ENCODE data around the gene ZBTB7C.

ZBTB7C gene

GRCh38 chr18:48151421-48152065 is 257.6 kb downstream of the ZBTB7C start:
- no peak for DNase-seq (ENCODE audit: low read depth in 2 of 3, low spot score in 1 of 3)

GRCh38 chr18:48149020-48149685 is 260.0 kb downstream of the ZBTB7C start:
- no peak for DNase-seq (ENCODE audit: low read depth in 2 of 3, low spot score in 1 of 3)

- no peak for DNase-seq (ENCODE audit: low read depth in 2 of 3, low spot score in 1 of 3)
Measured at GRCh38 chr18:48142994-48143393, 266.2 kb downstream of the ZBTB7C start.

- no peak for DNase-seq (ENCODE audit: low read depth in 2 of 3, low spot score in 1 of 3)
Measured at GRCh38 chr18:48142353-48142752, 266.8 kb downstream of the ZBTB7C start.

- no peak for DNase-seq (ENCODE audit: low read depth in 2 of 3, low spot score in 1 of 3)
Measured at GRCh38 chr18:48140731-48141130, 268.5 kb downstream of the ZBTB7C start.

- DNase-seq (ENCODE audit: low read depth in 2 of 3, low spot score in 1 of 3) = no peak
Measured at GRCh38 chr18:48139431-48140347, 269.5 kb downstream of the ZBTB7C start.

GRCh38 chr18:48138660-48139430 is 270.3 kb downstream of the ZBTB7C start:
- DNase-seq (ENCODE audit: low read depth in 2 of 3, low spot score in 1 of 3) = no peak

GRCh38 chr18:48138210-48138609 is 271.0 kb downstream of the ZBTB7C start:
- no peak for DNase-seq (ENCODE audit: low read depth in 2 of 3, low spot score in 1 of 3)

GRCh38 chr18:48137374-48138081 is 271.7 kb downstream of the ZBTB7C start:
- no peak for DNase-seq (ENCODE audit: low read depth in 2 of 3, low spot score in 1 of 3)

- no peak for DNase-seq (ENCODE audit: low read depth in 2 of 3, low spot score in 1 of 3)
Measured at GRCh38 chr18:48136827-48137373, 272.3 kb downstream of the ZBTB7C start.

GRCh38 chr18:48136051-48136826 is 272.9 kb downstream of the ZBTB7C start:
- no peak for DNase-seq (ENCODE audit: low read depth in 2 of 3, low spot score in 1 of 3)

- no peak for DNase-seq (ENCODE audit: low read depth in 2 of 3, low spot score in 1 of 3)
Measured at GRCh38 chr18:48135436-48135966, 273.7 kb downstream of the ZBTB7C start.

- no peak for DNase-seq (ENCODE audit: low read depth in 2 of 3, low spot score in 1 of 3)
Measured at GRCh38 chr18:48134609-48135008, 274.6 kb downstream of the ZBTB7C start.

- no peak for DNase-seq (ENCODE audit: low read depth in 2 of 3, low spot score in 1 of 3)
Measured at GRCh38 chr18:48133671-48134251, 275.4 kb downstream of the ZBTB7C start.

- no peak for DNase-seq (ENCODE audit: low read depth in 2 of 3, low spot score in 1 of 3)
Measured at GRCh38 chr18:48132797-48133655, 276.2 kb downstream of the ZBTB7C start.

GRCh38 chr18:48131042-48131441 is 278.1 kb downstream of the ZBTB7C start:
- DNase-seq (ENCODE audit: low read depth in 2 of 3, low spot score in 1 of 3) = no peak

GRCh38 chr18:48129621-48130082 is 279.5 kb downstream of the ZBTB7C start:
- DNase-seq (ENCODE audit: low read depth in 2 of 3, low spot score in 1 of 3) = no peak

GRCh38 chr18:48127606-48128005 is 281.6 kb downstream of the ZBTB7C start:
- no peak for DNase-seq (ENCODE audit: low read depth in 2 of 3, low spot score in 1 of 3)

Measured in stimulated activated CD4-positive, alpha-beta T cell treated with anti-CD3 and anti-CD28 coated beads, Interleukin-12 subunit alpha, Interleukin-12 subunit beta, amount 100 ng/mL, for 48 hours (primary cell).